MM.1S (cell line): ENCODE data around the gene TIAM1.

Experiments used
- DNase-seq: peaks from one replicate; pipeline ENCODE4 v3.0.0-alpha.2; 2015
- H2AFZ ChIP-seq: fragments of 300-600 bp; sonication (generic); 2 replicates; pipeline ENCODE4 v1.6.0; 2016; ENCODE audit warnings: antibody characterized with exemption, low read length
- H3F3A ChIP-seq: fragments of 300-600 bp; sonication (generic); 2 replicates; pipeline ENCODE4 v1.6.1; 2016; ENCODE audit warnings: mild to moderate bottlenecking, antibody characterized with exemption, low read length, moderate library complexity, mixed read lengths; ENCODE audit not compliant: insufficient read depth
- H3K27ac ChIP-seq: fragments of 300-600 bp; sonication (generic); 2 replicates; pipeline ENCODE4 v1.5.1; 2016; ENCODE audit warnings: mild to moderate bottlenecking, low read length
- H3K27me3 ChIP-seq: fragments of 300-600 bp; sonication (generic); replicated peaks from 2 replicates; pipeline ENCODE4 v1.6.0; 2016; ENCODE audit warnings: low read length; ENCODE audit not compliant: insufficient read depth
- H3K36me3 ChIP-seq: fragments of 300-600 bp; sonication (generic); replicated peaks from 2 replicates; pipeline ENCODE4 v1.6.1; 2016; ENCODE audit warnings: mild to moderate bottlenecking, low read length, mixed read lengths; ENCODE audit not compliant: insufficient read depth
- H3K4me1 ChIP-seq: fragments of 300-600 bp; sonication (generic); 2 replicates; pipeline ENCODE4 v1.6.1; 2016; ENCODE audit warnings: low read length, mixed read lengths
- H3K4me2 ChIP-seq: fragments of 300-600 bp; sonication (generic); 2 replicates; pipeline ENCODE4 v1.6.0; 2016; ENCODE audit warnings: low read depth, low read length
- H3K4me3 ChIP-seq: fragments of 300-600 bp; sonication (generic); 2 replicates; pipeline ENCODE4 v1.5.1; 2016; ENCODE audit warnings: low read length, mixed read lengths
- H3K79me2 ChIP-seq: fragments of 300-600 bp; sonication (generic); 2 replicates; pipeline ENCODE4 v1.6.1; 2016; ENCODE audit warnings: mixed run types, low read length, mixed read lengths
- H3K9ac ChIP-seq: fragments of 300-600 bp; sonication (generic); 2 replicates; pipeline ENCODE4 v1.6.1; 2016; ENCODE audit warnings: low read length, mixed read lengths
- H3K9me2 ChIP-seq: fragments of 300-600 bp; sonication (generic); replicated peaks from 2 replicates; pipeline ENCODE4 v1.6.1; 2016; ENCODE audit warnings: mild to moderate bottlenecking, low read length, mixed read lengths; ENCODE audit not compliant: insufficient read depth
- H3K9me3 ChIP-seq: fragments of 300-600 bp; sonication (generic); replicated peaks from 2 replicates; pipeline ENCODE4 v1.6.1; 2016; ENCODE audit warnings: mild to moderate bottlenecking, low read length, mixed read lengths; ENCODE audit not compliant: insufficient read depth
- H4K20me1 ChIP-seq: fragments of 300-600 bp; sonication (generic); 2 replicates; pipeline ENCODE4 v1.6.1; 2016; ENCODE audit warnings: mild to moderate bottlenecking, low read length, moderate library complexity, mixed read lengths; ENCODE audit not compliant: insufficient read depth
- EZH2 ChIP-seq: fragments of 300-600 bp; sonication (generic); optimal IDR thresholded peaks from 2 replicates; pipeline ENCODE3; 2017; ENCODE audit warnings: low read depth, mild to moderate bottlenecking, antibody characterized with exemption, low read length, mixed read lengths
- EZH2phosphoT487 ChIP-seq: fragments of 300-600 bp; sonication (generic); IDR thresholded peaks from 2 replicates; pipeline ENCODE4 v1.6.1; 2018; ENCODE audit warnings: antibody characterized with exemption, low read length
- TF ChIP-seq, protein P1 (sequence below): fragments of 300-600 bp; sonication (generic); IDR thresholded peaks from 2 replicates; pipeline ENCODE4 v1.5.1; 2016; ENCODE audit warnings: antibody characterized with exemption, low read length, mixed read lengths

Gene TIAM1

DNA sequence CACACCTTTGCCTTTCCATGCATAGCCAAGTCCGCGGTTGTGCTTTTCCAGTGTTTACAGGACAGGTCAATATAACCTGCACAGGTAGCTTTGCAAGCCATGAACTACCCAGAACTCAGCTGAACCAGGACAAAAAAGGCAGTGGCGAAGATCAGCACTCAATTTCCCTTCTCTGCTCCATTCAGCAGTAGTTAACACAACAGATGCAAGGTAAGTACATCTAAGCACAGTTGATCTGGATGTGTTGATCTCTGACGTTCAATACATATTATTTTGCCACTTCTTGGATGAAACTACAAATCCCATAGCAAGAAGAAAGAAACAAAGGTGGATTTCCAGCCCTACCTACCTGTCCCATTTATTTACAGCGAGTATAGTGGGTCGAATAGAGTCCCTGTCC, 159.2 kb downstream of the TIAM1 start:
- DNase-seq, result no peak
- H3K27ac ChIP-seq, result no peak overlapping the region

GRCh38 chr21:31184459-31184858, 159.6 kb downstream of the TIAM1 start:
- H2AFZ ChIP-seq, result no peak overlapping the region
- H3K27me3 ChIP-seq, result no peaks in the 10 kb centered on the region
- H3K9me2 ChIP-seq, result no peaks in the 10 kb centered on the region
- H3F3A ChIP-seq, result no peaks in the 10 kb centered on the region
- TF ChIP-seq, protein P1, sequence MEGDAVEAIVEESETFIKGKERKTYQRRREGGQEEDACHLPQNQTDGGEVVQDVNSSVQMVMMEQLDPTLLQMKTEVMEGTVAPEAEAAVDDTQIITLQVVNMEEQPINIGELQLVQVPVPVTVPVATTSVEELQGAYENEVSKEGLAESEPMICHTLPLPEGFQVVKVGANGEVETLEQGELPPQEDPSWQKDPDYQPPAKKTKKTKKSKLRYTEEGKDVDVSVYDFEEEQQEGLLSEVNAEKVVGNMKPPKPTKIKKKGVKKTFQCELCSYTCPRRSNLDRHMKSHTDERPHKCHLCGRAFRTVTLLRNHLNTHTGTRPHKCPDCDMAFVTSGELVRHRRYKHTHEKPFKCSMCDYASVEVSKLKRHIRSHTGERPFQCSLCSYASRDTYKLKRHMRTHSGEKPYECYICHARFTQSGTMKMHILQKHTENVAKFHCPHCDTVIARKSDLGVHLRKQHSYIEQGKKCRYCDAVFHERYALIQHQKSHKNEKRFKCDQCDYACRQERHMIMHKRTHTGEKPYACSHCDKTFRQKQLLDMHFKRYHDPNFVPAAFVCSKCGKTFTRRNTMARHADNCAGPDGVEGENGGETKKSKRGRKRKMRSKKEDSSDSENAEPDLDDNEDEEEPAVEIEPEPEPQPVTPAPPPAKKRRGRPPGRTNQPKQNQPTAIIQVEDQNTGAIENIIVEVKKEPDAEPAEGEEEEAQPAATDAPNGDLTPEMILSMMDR, result no peak
- no peak for TF ChIP-seq EZH2
- TF ChIP-seq EZH2phosphoT487, result no peak
- H3K4me2 ChIP-seq, result no peak overlapping the region
- no peaks in the 10 kb centered on the region for H3K9me3 ChIP-seq
- H3K79me2 ChIP-seq, result no peaks in the 10 kb centered on the region
- H4K20me1 ChIP-seq, result no peaks in the 10 kb centered on the region
- no peaks in the 10 kb centered on the region for H3K4me1 ChIP-seq
- DNase-seq, result no peak
- H3K27ac ChIP-seq, result no peak overlapping the region
- H3K4me3 ChIP-seq, result no peak overlapping the region
- H3K9ac ChIP-seq, result no peak overlapping the region
- no peaks in the 10 kb centered on the region; the same call in 1 of the 2 replicates for H3K36me3 ChIP-seq

More for the DNA sequence above, 159.2 kb downstream of the TIAM1 start:
- H2AFZ ChIP-seq, result no peak overlapping the region
- H3K9ac ChIP-seq, result no peak overlapping the region
- no peak overlapping the region for H3K4me2 ChIP-seq
- TF ChIP-seq EZH2phosphoT487, result no peak
- TF ChIP-seq EZH2, result no peak
- TF ChIP-seq, protein P1, result no peak
- H3K79me2 ChIP-seq, result no peaks in the 10 kb centered on the region
- H3K36me3 ChIP-seq, result no peaks in the 10 kb centered on the region; the same call in 1 of the 2 replicates
- no peak overlapping the region for H3K4me3 ChIP-seq
- H3F3A ChIP-seq, result no peaks in the 10 kb centered on the region
- no peaks in the 10 kb centered on the region for H3K27me3 ChIP-seq
- no peaks in the 10 kb centered on the region for H3K4me1 ChIP-seq
- H3K9me2 ChIP-seq, result no peaks in the 10 kb centered on the region
- H3K9me3 ChIP-seq, result no peaks in the 10 kb centered on the region
- H4K20me1 ChIP-seq, result no peaks in the 10 kb centered on the region

- H3K27me3 ChIP-seq, result no peaks in the 10 kb centered on the region
- H4K20me1 ChIP-seq, result no peaks in the 10 kb centered on the region
- H3F3A ChIP-seq, result no peaks in the 10 kb centered on the region
- no peak overlapping the region for H3K27ac ChIP-seq
- no peak overlapping the region for H2AFZ ChIP-seq
- TF ChIP-seq EZH2, result no peak
- no peak for TF ChIP-seq EZH2phosphoT487
- TF ChIP-seq, protein P1, result no peak
- H3K9ac ChIP-seq, result no peak overlapping the region
- no peak overlapping the region for H3K4me3 ChIP-seq
- H3K4me1 ChIP-seq, result no peaks in the 10 kb centered on the region
- no peak for DNase-seq
- H3K79me2 ChIP-seq, result no peaks in the 10 kb centered on the region
- no peak overlapping the region for H3K4me2 ChIP-seq
- no peaks in the 10 kb centered on the region for H3K9me3 ChIP-seq
- H3K36me3 ChIP-seq, result no peaks in the 10 kb centered on the region; the same call in 1 of the 2 replicates
- no peaks in the 10 kb centered on the region for H3K9me2 ChIP-seq
Observed at GRCh38 chr21:31182231-31183140, 161.6 kb downstream of the TIAM1 start.
